ENCODE measurements around the gene SLC39A13.

Gene SLC39A13

GRCh38 chr11:47375546-47376085 is 32.8 kb upstream of the SLC39A13 start:
- Histone ChIP-seq H3K27me3 (ENCODE audit: control insufficient read depth, insufficient read depth, low read length) (no peaks in the 10 kb centered on the region), H3K4me3 (ENCODE audit: low read depth, low read length) (no peak overlapping the region), H3K9me3 (ENCODE audit: control insufficient read depth, insufficient read depth, low read length) (no peaks in the 10 kb centered on the region), H3K4me1 (ENCODE audit: control insufficient read depth, insufficient read depth, low read length) (peaks cover 2% of the 10 kb centered on the region), H3K9ac (ENCODE audit: low read depth, low read length) (no peak overlapping the region), H3K36me3 (ENCODE audit: control insufficient read depth, insufficient read depth, low read length) (no peaks in the 10 kb centered on the region)

GRCh38 chr11:47376107-47376524 is 32.3 kb upstream of the SLC39A13 start:
- Histone ChIP-seq H3K36me3 (ENCODE audit: control insufficient read depth, insufficient read depth, low read length) (no peaks in the 10 kb centered on the region), H3K9me3 (ENCODE audit: control insufficient read depth, insufficient read depth, low read length) (no peaks in the 10 kb centered on the region), H3K4me1 (ENCODE audit: control insufficient read depth, insufficient read depth, low read length) (peaks cover 2% of the 10 kb centered on the region), H3K9ac (ENCODE audit: low read depth, low read length) (no peak overlapping the region), H3K27me3 (ENCODE audit: control insufficient read depth, insufficient read depth, low read length) (no peaks in the 10 kb centered on the region), H3K4me3 (ENCODE audit: low read depth, low read length) (no peak overlapping the region)

GRCh38 chr11:47376525-47377371 is 31.6 kb upstream of the SLC39A13 start:
- Histone ChIP-seq H3K9ac (ENCODE audit: low read depth, low read length) (no peak overlapping the region), H3K4me3 (ENCODE audit: low read depth, low read length) (no peak overlapping the region), H3K4me1 (ENCODE audit: control insufficient read depth, insufficient read depth, low read length) (peaks cover 2% of the 10 kb centered on the region)

GRCh38 chr11:47377571-47378009 is 30.8 kb upstream of the SLC39A13 start:
- Histone ChIP-seq H3K27me3 (ENCODE audit: control insufficient read depth, insufficient read depth, low read length) (no peaks in the 10 kb centered on the region), H3K9me3 (ENCODE audit: control insufficient read depth, insufficient read depth, low read length) (no peaks in the 10 kb centered on the region), H3K9ac (ENCODE audit: low read depth, low read length) (no peak overlapping the region), H3K4me1 (ENCODE audit: control insufficient read depth, insufficient read depth, low read length) (peaks cover 2% of the 10 kb centered on the region), H3K36me3 (ENCODE audit: control insufficient read depth, insufficient read depth, low read length) (no peaks in the 10 kb centered on the region), H3K4me3 (ENCODE audit: low read depth, low read length) (no peak overlapping the region)

More at GRCh38 chr11:47376525-47377371, 31.6 kb upstream of the SLC39A13 start:
- H3K9me3 ChIP-seq (ENCODE audit: control insufficient read depth, insufficient read depth, low read length) = no peaks in the 10 kb centered on the region
- no peaks in the 10 kb centered on the region for H3K36me3 ChIP-seq (ENCODE audit: control insufficient read depth, insufficient read depth, low read length)
- H3K27me3 ChIP-seq (ENCODE audit: control insufficient read depth, insufficient read depth, low read length) = no peaks in the 10 kb centered on the region

- Histone ChIP-seq H3K4me3 (ENCODE audit: low read depth, low read length) (no peak within 1 kb of the TSS), H3K9me3 (ENCODE audit: control insufficient read depth, insufficient read depth, low read length) (no peaks in the 10 kb centered on the region), H3K27me3 (ENCODE audit: control insufficient read depth, insufficient read depth, low read length) (no peaks in the 10 kb centered on the region), H3K36me3 (ENCODE audit: control insufficient read depth, insufficient read depth, low read length) (no peaks in the 10 kb centered on the region), H3K9ac (ENCODE audit: low read depth, low read length) (no peak within 1 kb of the TSS), H3K4me1 (ENCODE audit: control insufficient read depth, insufficient read depth, low read length) (peaks cover 2% of the 10 kb centered on the region)
Measured at GRCh38 chr11:47378010-47378835, 30.2 kb upstream of the SLC39A13 start, which contains the start of gene SPI1. TSS of gene SPI1 (minus strand) at chr11:47378547. CDS start at chr11:47378353, 194 bp downstream.

GRCh38 chr11:47378836-47379170 is 29.6 kb upstream of the SLC39A13 start:
- Histone ChIP-seq H3K9ac (ENCODE audit: low read depth, low read length) (no peak overlapping the region), H3K27me3 (ENCODE audit: control insufficient read depth, insufficient read depth, low read length) (no peaks in the 10 kb centered on the region), H3K36me3 (ENCODE audit: control insufficient read depth, insufficient read depth, low read length) (no peaks in the 10 kb centered on the region), H3K9me3 (ENCODE audit: control insufficient read depth, insufficient read depth, low read length) (no peaks in the 10 kb centered on the region), H3K4me1 (ENCODE audit: control insufficient read depth, insufficient read depth, low read length) (peaks cover 2% of the 10 kb centered on the region), H3K4me3 (ENCODE audit: low read depth, low read length) (no peak overlapping the region)

- Histone ChIP-seq H3K9ac (ENCODE audit: low read depth, low read length) (no peak overlapping the region), H3K36me3 (ENCODE audit: control insufficient read depth, insufficient read depth, low read length) (no peaks in the 10 kb centered on the region), H3K27me3 (ENCODE audit: control insufficient read depth, insufficient read depth, low read length) (no peaks in the 10 kb centered on the region), H3K4me3 (ENCODE audit: low read depth, low read length) (no peak overlapping the region), H3K9me3 (ENCODE audit: control insufficient read depth, insufficient read depth, low read length) (no peaks in the 10 kb centered on the region), H3K4me1 (ENCODE audit: control insufficient read depth, insufficient read depth, low read length) (peaks cover 2% of the 10 kb centered on the region)
Measured at GRCh38 chr11:47379317-47379716, 29.1 kb upstream of the SLC39A13 start.

- Histone ChIP-seq H3K36me3 (ENCODE audit: control insufficient read depth, insufficient read depth, low read length) (no peaks in the 10 kb centered on the region), H3K9ac (ENCODE audit: low read depth, low read length) (no peak overlapping the region), H3K27me3 (ENCODE audit: control insufficient read depth, insufficient read depth, low read length) (no peaks in the 10 kb centered on the region), H3K4me3 (ENCODE audit: low read depth, low read length) (no peak overlapping the region), H3K9me3 (ENCODE audit: control insufficient read depth, insufficient read depth, low read length) (no peaks in the 10 kb centered on the region), H3K4me1 (ENCODE audit: control insufficient read depth, insufficient read depth, low read length) (peaks cover 2% of the 10 kb centered on the region)
Measured at GRCh38 chr11:47380078-47380477, 28.3 kb upstream of the SLC39A13 start.

GRCh38 chr11:47383071-47383470 is 25.3 kb upstream of the SLC39A13 start:
- Histone ChIP-seq H3K36me3 (ENCODE audit: control insufficient read depth, insufficient read depth, low read length) (no peaks in the 10 kb centered on the region), H3K27me3 (ENCODE audit: control insufficient read depth, insufficient read depth, low read length) (no peaks in the 10 kb centered on the region), H3K9me3 (ENCODE audit: control insufficient read depth, insufficient read depth, low read length) (no peaks in the 10 kb centered on the region), H3K4me3 (ENCODE audit: low read depth, low read length) (no peak overlapping the region), H3K9ac (ENCODE audit: low read depth, low read length) (no peak overlapping the region), H3K4me1 (ENCODE audit: control insufficient read depth, insufficient read depth, low read length) (peaks cover 2% of the 10 kb centered on the region)

GRCh38 chr11:47384498-47384897 is 23.9 kb upstream of the SLC39A13 start:
- H3K36me3 ChIP-seq (ENCODE audit: control insufficient read depth, insufficient read depth, low read length) = no peaks in the 10 kb centered on the region
- H3K9ac ChIP-seq (ENCODE audit: low read depth, low read length) = no peak overlapping the region
- no peaks in the 10 kb centered on the region for H3K27me3 ChIP-seq (ENCODE audit: control insufficient read depth, insufficient read depth, low read length)
- H3K9me3 ChIP-seq (ENCODE audit: control insufficient read depth, insufficient read depth, low read length) = no peaks in the 10 kb centered on the region
- H3K4me3 ChIP-seq (ENCODE audit: low read depth, low read length) = no peak overlapping the region
- H3K4me1 ChIP-seq (ENCODE audit: control insufficient read depth, insufficient read depth, low read length) = no peaks in the 10 kb centered on the region

- no peaks in the 10 kb centered on the region for H3K9me3 ChIP-seq (ENCODE audit: control insufficient read depth, insufficient read depth, low read length)
- no peak overlapping the region for H3K9ac ChIP-seq (ENCODE audit: low read depth, low read length)
- no peaks in the 10 kb centered on the region for H3K27me3 ChIP-seq (ENCODE audit: control insufficient read depth, insufficient read depth, low read length)
- no peaks in the 10 kb centered on the region for H3K36me3 ChIP-seq (ENCODE audit: control insufficient read depth, insufficient read depth, low read length)
- no peaks in the 10 kb centered on the region for H3K4me1 ChIP-seq (ENCODE audit: control insufficient read depth, insufficient read depth, low read length)
- H3K4me3 ChIP-seq (ENCODE audit: low read depth, low read length) = no peak overlapping the region
Measured at GRCh38 chr11:47387944-47388696, 20.3 kb upstream of the SLC39A13 start.
